Nephron progenitor cell (in vitro differentiated cells): Measurements from ENCODE around the gene CREBBP.

Experiments used
- DNase-seq: peaks from one replicate; pipeline ENCODE4 v3.0.0; 2021
- H3K27ac Mint-ChIP-seq: 2 replicates; pipeline ENCODE4 v1.8.0; 2021; ENCODE audit warnings: mild to moderate bottlenecking, moderate library complexity, mixed read lengths
- H3K27me3 Mint-ChIP-seq: 2 replicates; pipeline ENCODE4 v1.8.0; 2021; ENCODE audit warnings: mild to moderate bottlenecking, low read depth, mixed read lengths; ENCODE audit not compliant: poor library complexity
- H3K36me3 Mint-ChIP-seq: 2 replicates; pipeline ENCODE4 v1.8.0; 2021; ENCODE audit warnings: low read depth, mixed read lengths
- H3K4me1 Mint-ChIP-seq: 2 replicates; pipeline ENCODE4 v1.8.0; 2021; ENCODE audit warnings: mixed read lengths
- H3K4me3 Mint-ChIP-seq: 2 replicates; pipeline ENCODE4 v1.8.0; 2021; ENCODE audit warnings: mild to moderate bottlenecking, moderate library complexity, mixed read lengths
- H3K9me3 Mint-ChIP-seq: 2 replicates; pipeline ENCODE4 v1.8.0; 2021; ENCODE audit warnings: mild to moderate bottlenecking, moderate library complexity, mixed read lengths
- TF ChIP-seq, protein P1 (sequence below): fragments of 200-600 bp; sonication (generic); IDR thresholded peaks from 2 replicates; pipeline ENCODE4 v1.5.0; 2021; ENCODE audit warnings: antibody characterized with exemption

Gene CREBBP

DNA sequence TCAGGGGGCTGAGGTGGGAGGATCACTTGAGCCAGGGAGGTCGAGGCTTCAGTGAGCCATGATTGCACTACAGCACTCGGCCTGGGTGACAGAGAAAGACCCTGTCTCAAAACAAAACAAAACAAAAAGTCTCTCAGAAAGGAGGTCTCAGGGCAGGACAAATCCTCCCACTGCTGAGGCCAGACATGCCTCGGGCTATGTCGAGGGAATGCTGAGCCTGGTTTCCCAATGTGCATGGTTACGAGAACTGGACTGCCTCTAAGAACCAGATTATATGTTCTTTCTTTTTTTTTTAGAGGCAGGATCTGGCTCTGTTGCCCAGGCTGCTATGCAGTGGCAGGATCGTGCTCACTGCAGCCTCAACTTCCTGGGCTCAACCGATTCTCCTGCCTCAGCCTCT lies 190.8 kb downstream of the CREBBP start:
- TF ChIP-seq, protein P1, sequence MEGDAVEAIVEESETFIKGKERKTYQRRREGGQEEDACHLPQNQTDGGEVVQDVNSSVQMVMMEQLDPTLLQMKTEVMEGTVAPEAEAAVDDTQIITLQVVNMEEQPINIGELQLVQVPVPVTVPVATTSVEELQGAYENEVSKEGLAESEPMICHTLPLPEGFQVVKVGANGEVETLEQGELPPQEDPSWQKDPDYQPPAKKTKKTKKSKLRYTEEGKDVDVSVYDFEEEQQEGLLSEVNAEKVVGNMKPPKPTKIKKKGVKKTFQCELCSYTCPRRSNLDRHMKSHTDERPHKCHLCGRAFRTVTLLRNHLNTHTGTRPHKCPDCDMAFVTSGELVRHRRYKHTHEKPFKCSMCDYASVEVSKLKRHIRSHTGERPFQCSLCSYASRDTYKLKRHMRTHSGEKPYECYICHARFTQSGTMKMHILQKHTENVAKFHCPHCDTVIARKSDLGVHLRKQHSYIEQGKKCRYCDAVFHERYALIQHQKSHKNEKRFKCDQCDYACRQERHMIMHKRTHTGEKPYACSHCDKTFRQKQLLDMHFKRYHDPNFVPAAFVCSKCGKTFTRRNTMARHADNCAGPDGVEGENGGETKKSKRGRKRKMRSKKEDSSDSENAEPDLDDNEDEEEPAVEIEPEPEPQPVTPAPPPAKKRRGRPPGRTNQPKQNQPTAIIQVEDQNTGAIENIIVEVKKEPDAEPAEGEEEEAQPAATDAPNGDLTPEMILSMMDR, result no peak
- Mint-ChIP-seq H3K27me3 (peaks cover 2% of the 10 kb centered on the region), H3K9me3 (no peaks in the 10 kb centered on the region), H3K4me3 (no peak overlapping the region), H3K27ac (no peak overlapping the region), H3K36me3 (peaks cover 58% of the 10 kb centered on the region), H3K4me1 (peaks cover 16% of the 10 kb centered on the region)
- no peak for DNase-seq

DNA sequence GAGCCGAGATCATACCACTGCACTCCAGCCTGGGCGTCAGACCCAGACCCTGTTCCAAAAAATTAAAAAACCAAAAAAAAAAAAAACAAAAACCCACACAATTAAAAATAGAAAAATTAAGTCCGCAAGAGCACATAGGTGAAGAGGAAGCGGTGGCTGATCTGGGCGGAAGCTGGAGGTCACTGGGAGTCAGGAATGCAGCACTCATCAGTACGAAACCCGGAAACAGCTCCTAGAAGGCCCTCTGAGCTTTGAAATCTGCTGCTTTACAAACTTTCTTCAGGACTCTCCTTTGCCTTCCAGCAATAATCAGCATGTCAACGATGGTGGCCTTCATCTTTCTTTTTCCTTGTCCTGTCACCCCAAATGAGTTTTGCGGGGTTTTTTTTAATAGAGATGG lies 192.7 kb downstream of the CREBBP start:
- TF ChIP-seq, protein P1, result no peak
- no peak overlapping the region for H3K4me3 Mint-ChIP-seq
- DNase-seq, result no peak
- no peaks in the 10 kb centered on the region for H3K9me3 Mint-ChIP-seq
- H3K27me3 Mint-ChIP-seq, result peaks cover 2% of the 10 kb centered on the region
- H3K4me1 Mint-ChIP-seq, result peaks cover 15% of the 10 kb centered on the region
- peaks cover 67% of the 10 kb centered on the region for H3K36me3 Mint-ChIP-seq
- H3K27ac Mint-ChIP-seq, result peak overlapping the region; percentile 54

DNA sequence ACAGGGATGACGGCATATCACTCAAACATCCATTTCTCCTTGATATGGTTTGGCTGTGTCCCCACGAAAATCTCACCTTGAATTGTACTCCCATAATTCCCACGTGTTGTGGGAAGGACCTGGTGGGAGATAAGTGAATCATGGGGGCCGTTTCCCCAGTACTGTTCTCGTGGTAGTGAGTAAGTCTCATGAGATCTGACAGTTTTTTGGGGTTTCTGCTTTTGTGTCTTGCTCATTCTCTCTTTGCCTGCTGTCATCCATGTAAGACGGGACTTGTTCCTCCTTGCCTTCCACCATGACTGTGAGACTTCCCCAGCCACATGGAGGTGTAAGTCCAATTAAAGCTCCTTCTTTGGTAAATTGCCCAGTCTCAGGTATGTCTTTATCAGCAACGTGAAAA lies 193.5 kb downstream of the CREBBP start:
- Mint-ChIP-seq H3K9me3 (peaks cover under 1% of the 10 kb centered on the region), H3K27me3 (peaks cover 2% of the 10 kb centered on the region), H3K4me3 (no peak overlapping the region), H3K27ac (peak overlapping the region; percentile 54), H3K36me3 (peaks cover 75% of the 10 kb centered on the region), H3K4me1 (peaks cover 15% of the 10 kb centered on the region)
- TF ChIP-seq, protein P1, result no peak
- no peak for DNase-seq

DNA sequence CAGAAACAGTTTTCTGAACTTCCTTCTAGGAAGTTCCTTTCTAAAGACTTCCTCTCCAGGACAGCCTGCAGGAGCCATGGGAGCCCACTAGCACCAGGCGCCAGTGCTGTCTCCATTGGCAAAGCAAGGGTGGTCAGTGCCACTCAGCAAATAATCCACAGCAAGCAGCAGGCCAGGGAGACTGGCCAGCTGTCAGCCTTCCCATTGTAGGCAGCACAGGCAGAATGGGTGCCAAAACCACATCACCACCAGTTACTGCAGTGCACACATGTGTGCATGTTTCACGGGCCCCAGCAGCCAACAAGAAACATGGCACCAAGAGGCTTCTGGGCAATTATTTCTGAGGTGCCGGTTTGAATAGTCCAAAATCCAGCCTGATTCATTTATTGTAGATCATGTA lies 199.3 kb downstream of the CREBBP start:
- Mint-ChIP-seq H3K36me3 (peaks cover 76% of the 10 kb centered on the region), H3K9me3 (peaks cover 5% of the 10 kb centered on the region), H3K4me3 (no peak overlapping the region), H3K27me3 (no peaks in the 10 kb centered on the region), H3K4me1 (no peaks in the 10 kb centered on the region), H3K27ac (no peak overlapping the region)
- TF ChIP-seq, protein P1, result no peak
- DNase-seq, result no peak

DNA sequence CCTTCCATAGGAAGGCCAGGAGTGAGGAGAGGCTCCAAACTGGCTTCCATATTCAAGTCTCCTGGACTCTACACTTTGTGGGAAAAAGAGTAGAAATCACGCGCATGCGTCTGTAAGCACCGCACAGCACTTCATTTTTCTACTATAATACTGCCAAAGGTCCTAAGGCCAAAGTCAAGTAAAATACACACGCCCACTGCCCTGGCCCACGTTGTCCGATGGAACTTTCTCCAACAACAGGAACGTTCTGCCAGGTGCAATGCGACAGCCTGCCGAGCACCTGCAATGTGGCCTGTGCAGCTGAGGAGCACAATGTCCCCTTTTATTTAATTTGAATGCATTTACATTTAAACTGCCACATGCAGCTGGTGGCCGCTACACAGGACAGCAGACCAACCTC lies 202.5 kb downstream of the CREBBP start:
- DNase-seq, result no peak
- Mint-ChIP-seq H3K4me1 (peaks cover 15% of the 10 kb centered on the region), H3K4me3 (no peak overlapping the region), H3K27me3 (no peaks in the 10 kb centered on the region), H3K36me3 (peaks cover 70% of the 10 kb centered on the region), H3K27ac (peak overlapping the region; percentile 59), H3K9me3 (peaks cover 5% of the 10 kb centered on the region)
- TF ChIP-seq, protein P1, result no peak

DNA sequence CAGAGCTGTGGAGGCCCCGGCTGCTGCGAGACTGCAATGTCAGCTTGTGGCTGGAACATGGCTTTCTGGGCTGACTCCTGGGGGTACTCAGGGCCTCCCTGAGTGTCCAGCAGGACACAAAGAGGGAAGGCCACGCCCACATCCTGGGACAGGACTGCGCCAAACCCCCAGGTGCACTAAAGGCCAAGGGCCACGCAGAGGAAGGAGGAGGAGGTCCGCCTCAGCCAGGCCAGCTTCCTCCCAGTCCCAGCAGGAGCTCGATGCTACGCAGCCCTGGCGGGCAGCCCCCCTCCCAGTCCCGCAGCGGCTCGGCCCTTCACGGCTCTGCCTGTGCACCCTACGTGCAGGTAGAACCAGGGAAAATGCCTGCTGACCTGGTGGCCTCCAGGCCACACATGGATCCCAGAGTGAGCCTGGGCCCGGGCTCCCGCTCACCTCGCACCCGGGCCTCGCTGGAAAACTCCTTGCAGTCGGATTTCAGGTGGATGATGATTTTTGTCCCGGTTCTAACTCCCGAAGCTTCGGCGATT lies 204.8 kb downstream of the CREBBP start:
- Mint-ChIP-seq H3K9me3 (no peaks in the 10 kb centered on the region), H3K4me1 (peaks cover 15% of the 10 kb centered on the region), H3K27me3 (no peaks in the 10 kb centered on the region), H3K36me3 (peaks cover 67% of the 10 kb centered on the region), H3K4me3 (no peak overlapping the region), H3K27ac (no peak overlapping the region)
- TF ChIP-seq, protein P1, result no peak
- DNase-seq, result no peak
